Measurements from ENCODE around the gene LACC1. TPM values are rescaled to one million over a fixed set of nuclear protein-coding genes. Genes with fewer than 3 reads are reported as not detected.
A peak's percentile ranks its signal among the peaks of the same experiment; 100 is the strongest.

The LACC1 gene
- total and polyA plus RNA-seq, 2 of the 13 experiments (the other 11 are each of a cell fraction or from before 2014, with no cell fraction given), result 0.92 to 1.7 TPM

GRCh38 chr13:43879755-43880181 lies at the start of gene LACC1 (continued):
- TF ChIP-seq ZNF484 (CRISPR knock-in tag; IDR thresholded peaks at IDR 0.05; ENCODE audit: borderline replicate concordance, low read depth) (no peak), FOXK1 (CRISPR knock-in tag; IDR thresholded peaks at IDR 0.05; ENCODE audit: borderline replicate concordance, low read depth) (no peak), HIC2 (CRISPR knock-in tag; IDR thresholded peaks at IDR 0.05; ENCODE audit: low read depth) (0 out of 2 replicates have a peak, but pooled peaks have one; percentile 4), CBX2 (IDR thresholded peaks at IDR 0.05; ENCODE audit: low read depth, low read length) (no peak), CBX2 (CRISPR knock-in tag; IDR thresholded peaks at IDR 0.05; ENCODE audit: low read depth) (no peak), PAF1 (CRISPR knock-in tag; IDR thresholded peaks at IDR 0.05) (no peak), ZNF407 (CRISPR knock-in tag; IDR thresholded peaks at IDR 0.05; ENCODE audit: not compliant biosample characterization) (no peak), ZNF672 (CRISPR knock-in tag; IDR thresholded peaks at IDR 0.05) (no peak), ZNF430 (CRISPR knock-in tag; IDR thresholded peaks at IDR 0.05) (0 out of 2 replicates have a peak, but pooled peaks have one; percentile 29), ATF7-NPFF (CRISPR knock-in tag; IDR thresholded peaks at IDR 0.05; ENCODE audit: low read depth) (no peak; the same call in 1 of the 2 replicates), SKI (IDR thresholded peaks at IDR 0.05; ENCODE audit: partially characterized antibody) (no peak), SRY (CRISPR knock-in tag; IDR thresholded peaks at IDR 0.05) (0 out of 2 replicates have a peak, but pooled peaks have one; percentile 32), UBTF (CRISPR knock-in tag; IDR thresholded peaks at IDR 0.05) (peak; percentile 1; the same call in 1 of the 2 replicates), CSRNP1 (CRISPR knock-in tag; IDR thresholded peaks at IDR 0.05) (no peak), ZNF558 (CRISPR knock-in tag; IDR thresholded peaks at IDR 0.05; ENCODE audit: borderline replicate concordance) (no peak), ZNF678 (CRISPR knock-in tag; IDR thresholded peaks at IDR 0.05) (no peak)

All from HepG2 (cell line).